ENCODE data around the gene ASXL1.

DNA sequence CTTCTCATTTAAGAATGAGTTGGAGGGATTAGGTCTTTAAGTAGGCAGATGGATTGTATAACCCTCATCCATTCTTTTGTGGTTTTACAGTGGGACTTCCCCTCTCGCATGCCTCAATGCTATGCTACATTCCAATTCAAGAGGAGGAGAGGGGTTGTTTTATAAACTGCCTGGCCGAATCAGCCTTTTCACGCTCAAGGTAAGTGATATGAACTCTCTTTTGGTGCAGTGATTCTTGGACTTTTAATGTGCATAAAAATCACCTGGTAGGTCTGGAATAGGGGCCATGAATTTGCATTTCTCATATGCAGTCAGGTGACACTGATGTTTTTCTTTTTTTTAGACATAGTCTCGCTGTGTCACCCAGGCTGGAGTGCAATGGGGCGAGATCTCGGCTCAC lies 10.8 kb downstream of the ASXL1 start:
- TF ChIP-seq POLR2AphosphoS5 (IDR thresholded peaks at IDR 0.05; ENCODE audit: control insufficient read depth, insufficient read depth, low read depth, low read length) (no peak), MAFK (IDR thresholded peaks at IDR 0.05; ENCODE audit: low read length) (no peak), NBN (IDR thresholded peaks at IDR 0.05; ENCODE audit: low read depth) (no peak), CREB1 (IDR thresholded peaks at IDR 0.05) (no peak), CREB1 (CRISPR knock-in tag; IDR thresholded peaks at IDR 0.05) (no peak), SMARCE1 (IDR thresholded peaks at IDR 0.05) (no peak), KAT7 (CRISPR knock-in tag; IDR thresholded peaks at IDR 0.05; ENCODE audit: borderline replicate concordance) (no peak), SREBF2 (CRISPR knock-in tag; IDR thresholded peaks at IDR 0.05) (no peak), TCFL5 (CRISPR knock-in tag; conservative IDR thresholded peaks at IDR 0.05) (no peak)
- TF ChIP-seq, protein P1, sequence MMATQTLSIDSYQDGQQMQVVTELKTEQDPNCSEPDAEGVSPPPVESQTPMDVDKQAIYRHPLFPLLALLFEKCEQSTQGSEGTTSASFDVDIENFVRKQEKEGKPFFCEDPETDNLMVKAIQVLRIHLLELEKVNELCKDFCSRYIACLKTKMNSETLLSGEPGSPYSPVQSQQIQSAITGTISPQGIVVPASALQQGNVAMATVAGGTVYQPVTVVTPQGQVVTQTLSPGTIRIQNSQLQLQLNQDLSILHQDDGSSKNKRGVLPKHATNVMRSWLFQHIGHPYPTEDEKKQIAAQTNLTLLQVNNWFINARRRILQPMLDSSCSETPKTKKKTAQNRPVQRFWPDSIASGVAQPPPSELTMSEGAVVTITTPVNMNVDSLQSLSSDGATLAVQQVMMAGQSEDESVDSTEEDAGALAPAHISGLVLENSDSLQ (IDR thresholded peaks at IDR 0.05) = no peak
- TF ChIP-seq, protein P2, sequence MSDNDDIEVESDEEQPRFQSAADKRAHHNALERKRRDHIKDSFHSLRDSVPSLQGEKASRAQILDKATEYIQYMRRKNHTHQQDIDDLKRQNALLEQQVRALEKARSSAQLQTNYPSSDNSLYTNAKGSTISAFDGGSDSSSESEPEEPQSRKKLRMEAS (CRISPR knock-in tag; IDR thresholded peaks at IDR 0.05) = no peak
